A549 (cell line): Measurements from ENCODE around the gene ASB5. TPM values are rescaled to one million over a fixed set of nuclear protein-coding genes. Genes with fewer than 3 reads are reported as not detected.

Experiments
- ATAC-seq, 2 experiments: fragments of 200-7000 bp in 1 of 2; fragments of >200 bp in 1 of 2; cut with Nextera tagmentation in 1 of 2; cut with Tn5 transposase in 1 of 2; 3 replicates each; pipeline versions ENCODE4 v1.8.0 to v1.9.1; 2018 to 2020; ENCODE audit warnings: mild to moderate bottlenecking in 1 of 2, moderate library complexity in 1 of 2
- CTCF ChIA-PET: fragments of 300-600 bp; sonication (Branson Sonifier 250); formaldehyde crosslinking; extraction: SDS; loops from one replicate; lab custom pipeline; 2021; ENCODE audit warnings: antibody characterized with exemption, inconsistent platforms; lab: Yijun Ruan, JAX
- POLR2A ChIA-PET: fragments of 350-600 bp; formaldehyde crosslinking; extraction: SDS; loops from one replicate; lab custom pipeline; 2021; ENCODE audit warnings: antibody characterized with exemption, inconsistent platforms; lab: Yijun Ruan, JAX
- DNase-seq, 2 experiments: peaks; one replicate each; pipeline versions ENCODE4 v3.0.0 to v3.0.0-alpha.2; 2011 to 2016; ENCODE audit warnings: low read depth in 1 of 2, low spot score in 1 of 2
- FAIRE-seq: peaks from 2 replicates; lab custom pipeline; 2011; peaks lifted over from hg19 to GRCh38; lab: Jason Lieb, UNC
- H3K27ac ChIP-seq, 2 experiments: fragments of >200 bp; sonication (Bioruptor Twin); formaldehyde crosslinking; 3 replicates each; pipeline ENCODE4 v1.5.1; 2016 to 2017
- H3K4me1 ChIP-seq: fragments of >200 bp; sonication (Bioruptor Twin); formaldehyde crosslinking; 3 replicates; pipeline ENCODE4 v1.6.1; 2016
- H3K4me2 ChIP-seq: fragments of >200 bp; sonication (Bioruptor Twin); formaldehyde crosslinking; 3 replicates; pipeline ENCODE4 v1.6.1; 2016
- H3K4me3 ChIP-seq: fragments of >200 bp; sonication (Bioruptor Twin); formaldehyde crosslinking; 3 replicates; pipeline ENCODE4 v1.5.1; 2016
- H3K9me3 ChIP-seq: fragments of >200 bp; sonication (Bioruptor Twin); formaldehyde crosslinking; 3 replicates; pipeline ENCODE4 v1.6.1; 2016
- CHD2 ChIP-seq: fragments of 150-350 bp; IDR thresholded peaks from 2 replicates; pipeline ENCODE4 v1.6.1; 2014; ENCODE audit warnings: low read length; ENCODE audit not compliant: partially characterized antibody
- CHD4 ChIP-seq: fragments of 200-600 bp; sonication (generic); IDR thresholded peaks from 2 replicates; pipeline ENCODE4 v1.6.1; 2016; ENCODE audit warnings: antibody characterized with exemption, mild to moderate bottlenecking, borderline replicate concordance
- EP300 ChIP-seq, 2 experiments: fragments of >200 bp; sonication (Bioruptor Twin); formaldehyde crosslinking; IDR thresholded peaks; 2 replicates in 1 of 2; 3 replicates in 1 of 2; pipeline ENCODE4 v1.6.1; 2016 to 2017
- FOSB ChIP-seq: fragments of 250-450 bp; sonication (Bioruptor Pico); IDR thresholded peaks from 2 replicates; pipeline ENCODE4 v1.5.0; 2020; ENCODE audit warnings: mild to moderate bottlenecking, moderate library complexity
- FOSL2 ChIP-seq, 2 experiments: fragments of 450-650 bp in 1 of 2; fragments of >200 bp in 1 of 2; sonication (Bioruptor Twin) in 1 of 2; formaldehyde crosslinking; IDR thresholded peaks; 2 replicates each; pipeline versions ENCODE4 v1.5.0 to v1.6.1; 2016 to 2020; ENCODE audit warnings: mild to moderate bottlenecking in 1 of 2, moderate library complexity in 1 of 2
- FOXS1 ChIP-seq: fragments of 250-450 bp; sonication (Bioruptor Pico); IDR thresholded peaks from 2 replicates; pipeline ENCODE4 v1.5.0; 2020; ENCODE audit warnings: mild to moderate bottlenecking, moderate library complexity
- GATA3 ChIP-seq: IDR thresholded peaks from 2 replicates; pipeline ENCODE4 v1.6.1; 2012; ENCODE audit warnings: borderline replicate concordance
- HOXA7 ChIP-seq: fragments of 250-450 bp; sonication (Bioruptor Pico); IDR thresholded peaks from 2 replicates; pipeline ENCODE4 v1.5.0; 2020; ENCODE audit warnings: mild to moderate bottlenecking, moderate library complexity
- JUN ChIP-seq, 2 experiments: fragments of >200 bp; sonication (Bioruptor Twin); formaldehyde crosslinking; IDR thresholded peaks; 2 replicates in 1 of 2; 3 replicates in 1 of 2; pipeline ENCODE4 v1.6.1; 2016 to 2017
- JUNB ChIP-seq: fragments of >200 bp; sonication (Bioruptor Twin); formaldehyde crosslinking; IDR thresholded peaks from 2 replicates; pipeline ENCODE4 v1.6.1; 2016
- MAZ ChIP-seq: fragments of 150-350 bp; IDR thresholded peaks from 2 replicates; pipeline ENCODE4 v1.6.1; 2014; ENCODE audit warnings: antibody characterized with exemption, low read depth, low read length, borderline replicate concordance
- MYC ChIP-seq: IDR thresholded peaks from 2 replicates; pipeline ENCODE4 v1.6.1; 2012; ENCODE audit warnings: mild to moderate bottlenecking, inconsistent platforms, low read length, improper control_type of control experiment, borderline replicate concordance
- NFE2L2 ChIP-seq: fragments of 150-350 bp; conservative IDR thresholded peaks from 2 replicates; pipeline ENCODE4 v1.6.1; 2014; ENCODE audit warnings: low read length
- NR3C1 ChIP-seq: fragments of >200 bp; sonication (Bioruptor Twin); formaldehyde crosslinking; IDR thresholded peaks from 3 replicates; pipeline ENCODE4 v1.6.1; 2017
- PHF8 ChIP-seq: fragments of 200-600 bp; sonication (generic); IDR thresholded peaks from 2 replicates; pipeline ENCODE4 v1.6.1; 2016; ENCODE audit warnings: low read depth, mild to moderate bottlenecking, antibody characterized with exemption, moderate library complexity, borderline replicate concordance
- POLR2A ChIP-seq: IDR thresholded peaks from 2 replicates; pipeline ENCODE4 v1.6.1; 2012; ENCODE audit warnings: mild to moderate bottlenecking, low read length
- POLR2AphosphoS2 ChIP-seq: conservative IDR thresholded peaks from 2 replicates; pipeline ENCODE4 v1.6.1; 2012; ENCODE audit warnings: low read length, improper control_type of control experiment, inconsistent platforms
- RAD21 ChIP-seq, 2 experiments: fragments of >200 bp in 1 of 2; sonication (Bioruptor Twin) in 1 of 2; formaldehyde crosslinking in 1 of 2; IDR thresholded peaks in 1 of 2; conservative IDR thresholded peaks in 1 of 2; 2 replicates in 1 of 2; 3 replicates in 1 of 2; pipeline ENCODE4 v1.6.1; 2012 to 2018; ENCODE audit warnings: inconsistent platforms in 1 of 2
- RFX5 ChIP-seq: fragments of 450-650 bp; IDR thresholded peaks from 2 replicates; pipeline ENCODE4 v1.7.1; 2014; ENCODE audit warnings: antibody characterized with exemption, mild to moderate bottlenecking, moderate library complexity
- SMC3 ChIP-seq: fragments of >200 bp; sonication (Bioruptor Twin); formaldehyde crosslinking; IDR thresholded peaks from 3 replicates; pipeline ENCODE4 v1.6.1; 2018; ENCODE audit warnings: inconsistent platforms
- ZFP36 ChIP-seq: fragments of 450-650 bp; IDR thresholded peaks from 2 replicates; pipeline ENCODE4 v1.6.1; 2014; ENCODE audit warnings: borderline replicate concordance; ENCODE audit not compliant: partially characterized antibody
- ZNF302 ChIP-seq: fragments of 250-450 bp; sonication (Bioruptor Pico); IDR thresholded peaks from 2 replicates; pipeline ENCODE4 v1.9.0; 2021; ENCODE audit warnings: inconsistent platforms, mild to moderate bottlenecking, moderate library complexity
- ZSCAN20 ChIP-seq: fragments of 250-450 bp; sonication (Bioruptor Pico); IDR thresholded peaks from 2 replicates; pipeline ENCODE4 v1.8.0; 2022; ENCODE audit warnings: mild to moderate bottlenecking, moderate library complexity
- WGBS: methylation state at CpG from one replicate; pipeline ENCODE4 v1.1.6; 2017; ENCODE audit errors: missing lambda C conversion rate; 5-methylcytosine and 5-hydroxymethylcytosine counted together
- polyA plus RNA-seq, 4 experiments: library from polyadenylated mRNA; depleted of rRNA in 3 of 4; stranded (reverse); fragments of >200 nt; fragmentation: RNase III in 1 of 4; extraction: RNeasy Plus Mini Kit Qiagen cat#74134 plus additional on column Dnase treatment in 1 of 4; gene quantifications; 2 replicates in 3 of 4; 3 replicates in 1 of 4; pipeline ENCODE4 v1.2.3, GENCODE V29; 2011 to 2017
- TF ChIP-seq, protein P1 (sequence below): IDR thresholded peaks from 2 replicates; pipeline ENCODE4 v1.6.1; 2012
- TF ChIP-seq, protein P2 (sequence below): fragments of 150-350 bp; IDR thresholded peaks from 2 replicates; pipeline ENCODE4 v1.6.1; 2014; ENCODE audit warnings: low read depth, mild to moderate bottlenecking, low read length
- TF ChIP-seq, protein P3 (sequence below): IDR thresholded peaks from 2 replicates; pipeline ENCODE4 v1.6.1; 2012
- TF ChIP-seq, protein P4 (sequence below): fragments of 250-450 bp; sonication (Bioruptor Pico); IDR thresholded peaks from 2 replicates; pipeline ENCODE4 v1.5.0; 2020; ENCODE audit warnings: low read depth, mild to moderate bottlenecking, moderate library complexity

The ASB5 gene
- polyA plus RNA-seq, 2 of the 4 experiments (the other 2 are of a cell fraction), result not detected

- Histone ChIP-seq H3K4me3 (no peak overlapping the region), H3K4me1 (peaks cover 11% of the 10 kb centered on the region; the same call in 2 of the 3 replicates), H3K4me2 (no peak overlapping the region), H3K9me3 (no peaks in the 10 kb centered on the region), H3K27ac (no peak overlapping the region)
- 40% methylated on average over 1 of the region's 1 CpG for WGBS
- FAIRE-seq, result no peak
- ChIA-PET POLR2A (no interaction called here), CTCF (no interaction called here)
- no peak for ATAC-seq
- no peak for TF ChIP-seq NR3C1
- no peak for TF ChIP-seq ZSCAN20
- no peak for TF ChIP-seq PHF8
- TF ChIP-seq FOXS1, result no peak
- TF ChIP-seq POLR2A, result no peak
- TF ChIP-seq HOXA7 (CRISPR knock-in tag), result no peak
- no peak for TF ChIP-seq MYC
- no peak for TF ChIP-seq CHD4
- TF ChIP-seq RAD21 (conservative IDR thresholded peaks at IDR 0.05 in 1 of 2, IDR thresholded peaks at IDR 0.05 in 1 of 2), result no peak
- TF ChIP-seq POLR2AphosphoS2, result no peak
- no peak for TF ChIP-seq FOSB (CRISPR knock-in tag)
- no peak for DNase-seq
Observed at GRCh38 chr4:176256921-176257320, 12.1 kb downstream of the ASB5 start.

- no peak for FAIRE-seq
- DNase-seq, result no peak
- TF ChIP-seq NFE2L2 (no peak), POLR2AphosphoS2 (no peak), ZSCAN20 (no peak), GATA3 (no peak), SMC3 (no peak), RFX5 (no peak), EP300 (IDR thresholded peaks at IDR 0.05) (no peak), JUNB (no peak), FOSL2 (IDR thresholded peaks at IDR 0.05) (no peak), FOSL2 (CRISPR knock-in tag; IDR thresholded peaks at IDR 0.05) (no peak), ZFP36 (no peak), ZNF302 (CRISPR knock-in tag) (no peak), CHD2 (no peak), MAZ (no peak), MYC (no peak), JUN (IDR thresholded peaks at IDR 0.05) (no peak)
- TF ChIP-seq, protein P1, sequence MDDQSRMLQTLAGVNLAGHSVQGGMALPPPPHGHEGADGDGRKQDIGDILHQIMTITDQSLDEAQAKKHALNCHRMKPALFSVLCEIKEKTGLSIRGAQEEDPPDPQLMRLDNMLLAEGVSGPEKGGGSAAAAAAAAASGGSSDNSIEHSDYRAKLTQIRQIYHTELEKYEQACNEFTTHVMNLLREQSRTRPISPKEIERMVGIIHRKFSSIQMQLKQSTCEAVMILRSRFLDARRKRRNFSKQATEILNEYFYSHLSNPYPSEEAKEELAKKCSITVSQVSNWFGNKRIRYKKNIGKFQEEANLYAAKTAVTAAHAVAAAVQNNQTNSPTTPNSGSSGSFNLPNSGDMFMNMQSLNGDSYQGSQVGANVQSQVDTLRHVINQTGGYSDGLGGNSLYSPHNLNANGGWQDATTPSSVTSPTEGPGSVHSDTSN, result no peak
- TF ChIP-seq, protein P2, sequence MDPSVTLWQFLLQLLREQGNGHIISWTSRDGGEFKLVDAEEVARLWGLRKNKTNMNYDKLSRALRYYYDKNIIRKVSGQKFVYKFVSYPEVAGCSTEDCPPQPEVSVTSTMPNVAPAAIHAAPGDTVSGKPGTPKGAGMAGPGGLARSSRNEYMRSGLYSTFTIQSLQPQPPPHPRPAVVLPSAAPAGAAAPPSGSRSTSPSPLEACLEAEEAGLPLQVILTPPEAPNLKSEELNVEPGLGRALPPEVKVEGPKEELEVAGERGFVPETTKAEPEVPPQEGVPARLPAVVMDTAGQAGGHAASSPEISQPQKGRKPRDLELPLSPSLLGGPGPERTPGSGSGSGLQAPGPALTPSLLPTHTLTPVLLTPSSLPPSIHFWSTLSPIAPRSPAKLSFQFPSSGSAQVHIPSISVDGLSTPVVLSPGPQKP, result no peak
- TF ChIP-seq, protein P3, sequence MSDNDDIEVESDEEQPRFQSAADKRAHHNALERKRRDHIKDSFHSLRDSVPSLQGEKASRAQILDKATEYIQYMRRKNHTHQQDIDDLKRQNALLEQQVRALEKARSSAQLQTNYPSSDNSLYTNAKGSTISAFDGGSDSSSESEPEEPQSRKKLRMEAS, result no peak
- TF ChIP-seq, protein P4, sequence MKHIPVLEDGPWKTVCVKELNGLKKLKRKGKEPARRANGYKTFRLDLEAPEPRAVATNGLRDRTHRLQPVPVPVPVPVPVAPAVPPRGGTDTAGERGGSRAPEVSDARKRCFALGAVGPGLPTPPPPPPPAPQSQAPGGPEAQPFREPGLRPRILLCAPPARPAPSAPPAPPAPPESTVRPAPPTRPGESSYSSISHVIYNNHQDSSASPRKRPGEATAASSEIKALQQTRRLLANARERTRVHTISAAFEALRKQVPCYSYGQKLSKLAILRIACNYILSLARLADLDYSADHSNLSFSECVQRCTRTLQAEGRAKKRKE (CRISPR knock-in tag), result no peak
- no peaks in the 10 kb centered on the region for H3K9me3 ChIP-seq
- no peak overlapping the region for H3K27ac ChIP-seq
- H3K4me1 ChIP-seq, result no peaks in the 10 kb centered on the region
- no peak for ATAC-seq
- WGBS, result 86% methylated on average over 1 of the region's 1 CpG
- no peak overlapping the region for H3K4me3 ChIP-seq
- CTCF ChIA-PET, result no interaction called here
- POLR2A ChIA-PET, result no interaction called here
- H3K4me2 ChIP-seq, result no peak overlapping the region
Observed at GRCh38 chr4:176242764-176243347, 26.2 kb downstream of the ASB5 start.
